CD1c-positive myeloid dendritic cell (primary cell): ENCODE data around the gene PTPRG.
"Not testable (repeated sequence)": the region's sequence is repeated elsewhere in the genome, so short reads cannot be mapped to it uniquely, and the experiment has no call there.

Experiments used
- DNase-seq: peaks from one replicate; pipeline ENCODE4 v3.0.0-alpha.2; 2016; ENCODE audit errors: extremely low spot score

The PTPRG gene

DNA sequence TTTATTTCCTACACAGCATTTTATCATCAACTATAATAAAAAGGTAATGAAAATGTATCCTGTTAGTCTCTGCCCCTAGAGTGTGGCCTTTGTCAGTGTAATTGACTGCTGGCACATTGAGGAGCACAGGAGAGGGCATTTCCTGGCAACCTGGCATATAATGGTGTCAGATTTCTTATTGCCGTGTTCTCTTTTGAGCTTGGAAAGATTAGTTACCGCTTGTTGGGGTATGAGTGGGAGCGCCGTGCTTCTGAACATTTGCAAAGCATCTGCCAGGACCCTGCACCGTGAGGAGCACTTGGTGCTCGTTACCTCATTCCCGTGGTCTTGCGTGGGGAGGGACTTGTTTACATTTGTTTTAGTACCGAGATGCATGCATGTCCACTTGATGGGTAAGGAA lies 124.4 kb downstream of the PTPRG start:
- DNase-seq: no peak

DNA sequence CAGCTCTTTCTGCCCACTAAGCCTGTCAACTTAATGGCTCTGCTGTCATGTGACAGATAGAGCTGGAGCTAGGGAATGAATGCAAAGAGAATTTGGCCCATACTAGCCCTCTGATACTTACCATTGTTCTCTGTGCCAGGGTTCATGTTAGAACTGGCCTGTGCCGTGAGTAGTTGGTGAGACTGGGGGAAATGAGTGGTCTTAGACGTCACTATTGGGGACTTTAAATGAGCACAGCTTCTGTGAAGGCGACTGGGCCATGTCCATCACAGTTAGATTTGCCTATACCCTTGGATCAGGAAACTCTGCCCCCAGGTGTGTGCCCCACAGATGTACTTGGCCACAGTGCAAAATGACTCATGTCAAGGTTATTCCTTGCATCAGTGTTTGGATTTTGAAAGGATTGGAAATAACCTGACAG lies 124.9 kb downstream of the PTPRG start:
- DNase-seq: no peak

DNA sequence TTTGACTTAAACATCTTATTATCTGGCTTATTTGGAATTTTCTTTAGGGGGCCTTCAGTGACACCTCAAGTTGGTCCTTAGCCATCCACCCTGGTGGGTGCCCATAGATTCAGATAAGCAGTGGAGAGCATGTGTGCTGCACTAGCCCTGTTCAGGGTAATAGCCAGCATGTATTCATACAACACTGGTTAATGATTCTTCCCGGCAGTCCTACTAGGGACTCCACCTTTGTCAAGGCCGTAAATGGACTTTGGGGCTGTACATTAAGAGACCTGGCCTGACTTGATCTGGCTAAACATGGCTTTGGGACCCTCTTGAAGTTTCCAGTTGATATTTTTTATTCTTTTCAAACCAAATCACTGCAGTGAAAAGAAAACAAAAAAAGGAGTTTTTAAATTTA lies 125.8 kb downstream of the PTPRG start:
- DNase-seq: no peak

DNA sequence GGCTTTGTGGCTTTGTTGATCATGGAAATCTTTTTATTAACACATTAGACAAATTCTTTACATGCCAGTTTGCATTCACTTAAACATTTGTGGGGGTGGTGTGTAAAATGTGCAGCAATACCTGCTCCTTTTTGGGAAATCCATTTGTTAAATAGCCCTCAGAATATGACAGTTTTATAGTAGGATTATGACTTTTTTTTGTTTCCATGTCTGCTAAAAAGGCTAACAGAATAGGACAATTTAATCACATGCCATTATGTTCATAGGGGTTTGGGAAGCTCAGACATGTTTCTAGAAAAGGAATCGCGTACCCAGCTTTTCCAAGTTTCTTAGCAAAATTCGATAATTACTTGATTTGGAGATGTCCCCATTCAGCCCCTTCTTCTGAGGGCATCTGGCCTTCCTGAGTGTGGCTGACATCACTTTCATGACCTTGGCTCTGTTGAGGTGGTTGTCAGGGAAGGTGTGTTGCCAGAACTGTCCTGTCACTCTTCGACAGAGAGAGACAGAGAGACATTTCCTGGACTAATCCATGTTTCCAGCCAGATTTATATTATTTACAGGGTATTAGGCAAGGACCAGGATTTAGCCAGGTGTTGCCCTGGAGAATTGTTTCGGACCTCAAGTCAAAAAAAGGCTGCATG lies 126.4 kb downstream of the PTPRG start:
- DNase-seq: no peak

DNA sequence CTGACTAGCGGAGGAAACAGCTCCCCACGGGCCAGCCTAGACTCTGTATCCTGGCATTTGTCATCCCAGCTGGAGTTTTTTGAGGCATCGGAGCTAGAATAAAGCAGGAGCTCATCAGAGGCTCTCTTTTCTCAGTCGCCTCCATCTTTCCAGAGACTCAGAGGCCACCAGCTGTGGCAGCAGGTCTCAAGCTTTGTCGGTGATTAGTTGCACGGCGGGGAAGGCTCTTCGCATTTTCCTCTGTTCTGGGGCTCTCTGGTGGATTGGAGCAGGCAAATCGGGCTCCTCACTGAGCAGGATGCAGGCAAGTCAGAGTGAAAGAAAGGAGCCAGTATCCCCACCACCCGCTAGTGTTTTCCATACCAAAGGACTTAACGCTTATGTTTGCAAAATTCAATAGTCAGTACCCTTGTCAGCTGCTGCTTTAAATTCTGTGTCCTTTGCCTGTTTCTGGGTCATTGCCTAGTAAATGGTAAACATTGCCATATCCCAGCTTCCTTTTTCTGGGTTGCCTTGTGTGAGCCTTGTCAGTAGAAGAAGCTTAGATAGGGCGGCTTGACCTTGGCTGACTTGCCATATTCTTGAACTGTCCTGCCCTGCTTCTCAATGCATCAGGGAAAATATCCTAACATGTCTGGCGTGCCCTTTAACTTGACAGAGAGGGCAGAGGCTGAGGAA lies 127.1 kb downstream of the PTPRG start:
- no peak for DNase-seq

DNA sequence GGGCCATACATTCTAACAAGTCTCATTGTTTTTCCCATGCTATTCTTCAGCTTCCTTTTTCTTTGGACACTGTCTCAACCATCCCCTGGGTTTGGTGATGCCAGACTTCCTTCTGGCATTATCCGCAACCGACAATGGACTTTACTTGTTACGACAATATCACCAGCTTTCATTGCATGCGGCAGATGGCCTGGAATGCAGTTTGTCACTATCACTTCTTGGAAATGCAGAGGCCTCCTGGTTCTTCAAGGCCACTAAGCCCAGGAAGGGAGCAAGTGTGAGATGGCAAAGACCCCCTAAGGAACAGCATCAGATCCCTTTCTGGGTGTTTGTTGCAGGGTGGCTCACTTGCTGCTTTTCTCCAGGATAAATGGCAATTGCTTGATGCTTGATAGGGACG lies 128.6 kb downstream of the PTPRG start:
- no peak for DNase-seq

DNA sequence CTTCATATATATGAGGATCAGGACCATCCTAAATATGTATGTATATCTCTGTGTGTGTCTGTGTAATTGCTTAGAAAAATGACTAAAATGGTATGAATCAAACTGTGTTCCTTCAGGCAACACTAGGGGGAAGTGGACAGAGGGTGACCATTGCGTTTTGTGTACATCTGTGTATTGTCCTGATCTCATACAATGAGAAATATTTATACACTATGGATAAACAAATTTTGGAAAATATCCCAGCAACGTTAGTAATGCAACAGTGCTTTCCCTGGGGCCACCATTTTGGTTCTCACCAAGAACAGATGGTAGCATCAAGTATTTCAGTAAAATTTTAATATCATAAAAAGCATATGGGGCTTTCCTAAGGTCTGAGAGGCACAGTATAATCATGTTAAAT lies 130.1 kb downstream of the PTPRG start:
- DNase-seq: no peak

DNA sequence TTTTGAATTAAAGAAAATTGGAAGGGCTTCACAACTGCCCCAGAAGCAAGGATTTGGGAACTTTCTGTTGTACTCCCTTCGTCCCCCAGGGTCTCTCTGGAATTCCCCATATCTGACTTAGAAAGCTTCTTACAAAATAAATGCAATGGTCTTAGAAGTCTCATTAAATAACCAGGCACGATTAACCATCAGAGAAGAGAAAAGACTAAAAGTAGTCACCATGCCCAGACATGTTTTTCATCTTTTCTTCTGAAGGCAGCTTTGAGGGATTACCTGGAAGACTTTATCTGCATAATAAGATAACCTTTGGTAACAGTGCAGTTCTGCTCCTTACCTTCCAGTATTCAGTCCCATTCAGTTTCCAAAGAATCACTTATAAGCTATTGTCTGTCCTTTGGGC lies 135.9 kb downstream of the PTPRG start:
- no peak for DNase-seq

DNA sequence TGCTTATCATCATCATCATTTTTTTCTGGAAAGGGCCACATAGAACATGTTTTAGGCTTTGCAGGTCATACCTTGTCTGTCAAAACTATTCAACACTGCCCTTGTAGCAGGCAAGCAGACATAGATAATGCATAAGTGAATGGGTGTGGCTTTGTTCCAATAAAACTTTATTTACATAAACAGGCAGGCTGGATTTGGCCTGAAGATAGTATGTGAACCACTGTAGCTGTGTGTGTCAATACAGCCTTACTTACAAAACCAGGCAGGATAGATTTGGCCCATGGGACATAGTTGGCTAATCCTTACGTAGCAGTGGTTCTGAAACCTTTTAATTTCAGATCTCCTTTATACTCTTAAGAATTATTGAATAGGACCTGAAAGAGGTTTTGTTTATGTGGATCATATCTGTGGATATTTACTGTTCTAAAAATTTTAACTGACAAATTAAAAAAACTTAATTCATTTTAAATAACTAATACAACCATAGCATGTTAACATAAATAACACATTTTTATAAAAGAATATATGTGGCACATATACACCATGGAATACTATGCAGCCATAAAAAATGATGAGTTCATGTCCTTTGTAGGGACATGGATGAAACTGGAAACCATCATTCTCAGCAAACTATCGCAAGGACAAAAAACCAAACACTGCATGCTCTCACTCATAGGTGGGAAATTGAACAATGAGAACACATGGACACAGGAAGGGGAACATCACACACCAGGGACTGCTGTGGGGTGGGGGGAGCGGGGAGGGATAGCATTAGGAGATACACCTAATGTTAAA lies 137.1 kb downstream of the PTPRG start:
- DNase-seq: not testable (repeated sequence)

DNA sequence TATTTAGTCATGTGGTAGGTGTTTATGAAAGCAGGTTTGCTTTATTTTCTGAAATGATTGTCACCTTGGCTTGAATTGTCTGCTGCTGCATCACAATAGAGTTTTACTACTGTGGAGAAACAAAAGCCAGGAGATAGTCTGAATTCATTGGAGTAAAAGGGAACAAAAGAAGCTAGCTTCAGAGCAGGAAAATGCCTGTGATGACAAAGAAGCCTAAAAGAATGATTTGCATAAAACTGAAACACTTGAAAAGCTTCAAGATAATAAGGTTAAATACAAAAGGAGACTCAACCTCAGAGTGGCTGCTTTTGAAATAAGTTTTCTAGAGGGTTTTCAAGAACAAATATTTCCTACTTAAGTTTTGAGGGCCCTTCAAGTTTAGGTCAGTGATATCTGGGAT lies 138.3 kb downstream of the PTPRG start:
- no peak for DNase-seq

DNA sequence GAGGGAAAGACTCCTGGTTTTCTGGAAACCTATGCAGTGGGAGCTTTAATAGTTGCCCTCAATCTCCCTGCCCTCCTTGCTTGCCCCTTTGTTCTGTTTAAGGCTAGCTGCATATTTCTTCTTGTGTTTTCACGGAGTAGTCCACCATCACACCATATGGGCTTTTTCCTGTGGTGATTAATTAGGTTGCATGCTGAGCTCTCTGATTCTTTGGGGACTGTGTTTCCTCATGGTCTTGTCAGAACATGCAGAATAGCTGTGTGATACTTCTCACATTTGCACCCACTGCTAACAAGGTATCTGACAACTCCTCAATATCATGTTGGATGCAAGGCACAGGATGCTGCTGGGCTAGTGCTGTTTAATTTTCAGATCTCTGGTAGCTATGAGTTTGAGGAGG lies 139.6 kb downstream of the PTPRG start:
- no peak for DNase-seq

DNA sequence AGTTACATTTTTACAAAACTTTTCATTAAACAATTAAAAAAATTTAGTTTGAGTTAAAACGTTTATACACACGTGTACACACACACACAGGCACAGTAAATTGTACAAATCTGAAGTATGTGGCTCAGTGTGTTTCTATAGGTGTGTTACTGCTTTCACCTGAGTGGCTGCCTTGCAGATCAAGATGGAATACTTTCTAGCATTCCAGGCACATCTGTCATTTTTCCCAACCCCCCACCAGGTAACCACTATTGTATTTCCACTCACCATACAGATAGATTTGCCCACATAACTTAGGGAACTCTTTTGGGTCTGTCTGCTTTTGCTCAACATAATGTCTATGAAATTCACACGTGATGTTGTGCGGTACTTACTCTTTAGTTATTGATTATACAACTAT lies 141.1 kb downstream of the PTPRG start:
- DNase-seq: no peak

DNA sequence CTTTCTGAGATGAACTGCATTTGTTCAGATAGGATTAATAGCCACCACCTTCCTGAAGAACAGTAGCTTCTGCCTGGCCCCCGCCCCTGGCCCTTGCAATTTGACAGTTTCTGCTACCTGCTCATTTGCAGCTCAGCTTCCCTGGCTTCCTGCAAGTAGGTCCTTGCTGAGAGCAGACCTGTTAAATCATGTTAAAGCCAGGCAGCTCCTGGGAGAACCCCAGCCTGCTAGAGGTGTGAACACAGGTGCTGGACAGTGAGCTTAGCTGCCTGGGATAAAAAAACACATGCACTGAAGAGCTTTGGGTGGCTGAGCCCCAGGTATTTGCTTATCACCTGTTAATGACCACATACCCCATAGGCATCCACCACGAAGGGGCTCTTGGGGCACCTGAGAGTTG lies 143.4 kb downstream of the PTPRG start:
- no peak for DNase-seq

DNA sequence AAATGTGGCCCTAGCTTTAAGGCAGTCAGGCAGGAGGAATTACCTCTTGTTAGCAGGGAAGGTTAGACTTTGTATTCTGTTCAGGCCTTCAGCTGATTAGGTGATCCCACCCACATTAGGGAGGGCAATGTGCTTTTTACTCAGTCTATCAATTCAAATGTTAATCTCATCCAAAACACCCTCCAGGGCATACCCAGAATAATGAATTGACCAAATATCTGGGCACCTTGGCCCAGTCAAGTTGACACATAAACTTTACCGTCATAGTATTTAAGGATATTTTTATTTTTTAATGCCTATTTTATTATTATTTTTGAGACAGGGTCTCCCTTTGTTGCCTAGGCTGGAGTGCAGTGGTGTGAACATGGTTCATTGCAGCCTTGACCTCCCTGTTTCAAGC lies 146.1 kb downstream of the PTPRG start:
- no peak for DNase-seq

DNA sequence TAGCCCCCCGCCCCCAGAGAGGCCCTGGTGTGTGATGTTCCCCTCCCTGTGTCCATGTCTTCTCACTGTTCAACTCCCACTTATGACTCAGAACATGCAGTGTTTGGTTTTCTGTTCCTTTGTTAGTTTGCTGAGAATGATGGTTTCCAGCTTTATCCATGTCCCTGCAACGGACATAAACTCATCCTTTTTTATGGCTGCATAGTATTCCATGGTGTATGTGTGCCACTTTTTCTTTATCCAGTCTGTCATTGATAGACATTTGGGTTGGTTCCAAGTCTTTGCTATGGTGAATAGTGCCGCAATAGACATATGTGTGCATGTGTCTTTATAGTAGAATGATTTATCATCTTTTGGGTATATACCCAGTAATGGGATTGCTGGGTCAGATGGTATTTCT lies 149.5 kb downstream of the PTPRG start:
- not testable (repeated sequence) for DNase-seq

DNA sequence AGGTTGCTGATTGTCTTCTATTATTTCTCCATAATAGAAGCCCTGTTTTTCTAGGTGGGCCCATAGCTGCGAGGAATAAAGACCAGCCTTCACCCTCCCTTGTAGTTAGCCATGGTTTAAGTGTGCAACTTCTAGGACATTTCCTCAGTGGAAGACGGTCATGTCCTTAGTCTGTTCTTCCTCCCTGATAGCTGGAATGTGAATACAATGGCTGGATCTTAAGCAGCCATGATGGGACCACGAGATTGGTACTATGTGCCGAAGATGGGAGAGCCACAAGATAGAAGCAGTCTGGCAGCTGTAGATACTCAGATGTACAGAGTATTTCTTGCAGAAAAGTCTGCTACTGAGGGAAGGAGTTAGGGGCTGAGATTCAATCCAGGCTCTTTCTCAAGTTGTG lies 152.9 kb downstream of the PTPRG start:
- DNase-seq: no peak

DNA sequence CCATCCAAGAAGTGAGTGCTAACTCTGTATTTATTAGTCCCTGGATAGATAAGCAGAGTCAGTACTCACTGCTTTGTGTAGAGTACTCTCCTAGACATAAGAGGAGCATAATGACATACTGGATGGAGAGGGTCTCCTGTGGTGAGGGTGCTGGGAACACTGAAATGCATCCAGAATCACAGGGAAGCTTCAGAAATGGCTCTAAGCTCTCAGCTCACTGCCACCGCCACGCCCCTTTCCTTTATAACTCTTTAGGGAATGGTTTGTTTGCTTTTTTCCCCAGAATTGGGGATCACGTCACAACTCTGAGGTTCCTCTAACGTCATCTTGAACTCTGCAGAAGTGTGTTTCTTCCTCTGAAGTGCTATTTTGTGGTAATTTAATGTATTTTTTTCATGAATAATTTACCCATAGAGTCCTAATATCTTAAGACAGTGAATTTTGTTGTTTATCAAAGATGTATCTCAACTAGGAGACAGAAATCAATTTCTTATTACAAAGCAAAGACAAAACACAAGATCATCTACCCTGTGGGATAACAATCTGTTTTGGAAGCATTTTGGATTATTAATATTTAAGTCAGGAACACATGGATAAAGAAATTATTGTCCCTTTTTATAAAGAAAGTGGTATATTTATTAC lies 154.6 kb downstream of the PTPRG start:
- DNase-seq: no peak

DNA sequence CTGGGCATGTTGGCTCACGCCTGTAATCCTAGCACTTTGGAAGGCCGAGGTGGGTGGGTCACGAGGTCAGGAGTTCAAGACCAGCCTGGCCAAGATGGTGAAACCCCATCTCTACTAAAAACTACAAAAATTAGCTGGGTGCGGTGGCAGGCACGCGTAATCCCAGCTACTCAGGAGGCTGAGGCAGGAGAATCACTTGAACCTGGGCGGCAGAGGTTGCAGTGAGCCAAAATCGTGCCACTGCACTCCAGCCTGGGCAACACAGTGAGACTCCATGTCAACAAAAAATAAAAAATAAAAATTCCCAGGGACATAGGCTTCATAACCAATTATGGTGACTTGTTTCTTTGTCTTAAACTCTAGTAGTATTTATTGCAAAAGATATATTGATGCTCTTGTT lies 155.3 kb downstream of the PTPRG start:
- not testable (repeated sequence) for DNase-seq

DNA sequence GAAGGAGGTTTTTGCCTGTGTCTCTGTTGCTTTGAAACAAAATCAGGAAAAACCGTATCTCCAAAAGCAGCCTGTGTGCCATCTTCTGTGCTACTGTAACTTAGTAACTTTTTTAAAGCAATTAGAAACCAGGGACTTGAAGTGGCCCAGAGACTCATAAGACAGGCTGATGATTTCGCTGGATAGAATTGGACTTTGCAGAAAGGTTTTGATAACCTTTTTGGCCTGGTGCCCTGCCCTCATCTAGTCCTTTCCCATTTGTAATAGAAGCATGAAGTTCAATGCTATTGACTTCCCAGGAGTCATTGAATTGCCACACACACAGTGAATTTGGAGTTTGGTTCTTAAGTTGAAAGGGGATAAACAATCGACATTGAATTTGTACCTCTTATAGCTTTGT lies 157.2 kb downstream of the PTPRG start:
- no peak for DNase-seq

DNA sequence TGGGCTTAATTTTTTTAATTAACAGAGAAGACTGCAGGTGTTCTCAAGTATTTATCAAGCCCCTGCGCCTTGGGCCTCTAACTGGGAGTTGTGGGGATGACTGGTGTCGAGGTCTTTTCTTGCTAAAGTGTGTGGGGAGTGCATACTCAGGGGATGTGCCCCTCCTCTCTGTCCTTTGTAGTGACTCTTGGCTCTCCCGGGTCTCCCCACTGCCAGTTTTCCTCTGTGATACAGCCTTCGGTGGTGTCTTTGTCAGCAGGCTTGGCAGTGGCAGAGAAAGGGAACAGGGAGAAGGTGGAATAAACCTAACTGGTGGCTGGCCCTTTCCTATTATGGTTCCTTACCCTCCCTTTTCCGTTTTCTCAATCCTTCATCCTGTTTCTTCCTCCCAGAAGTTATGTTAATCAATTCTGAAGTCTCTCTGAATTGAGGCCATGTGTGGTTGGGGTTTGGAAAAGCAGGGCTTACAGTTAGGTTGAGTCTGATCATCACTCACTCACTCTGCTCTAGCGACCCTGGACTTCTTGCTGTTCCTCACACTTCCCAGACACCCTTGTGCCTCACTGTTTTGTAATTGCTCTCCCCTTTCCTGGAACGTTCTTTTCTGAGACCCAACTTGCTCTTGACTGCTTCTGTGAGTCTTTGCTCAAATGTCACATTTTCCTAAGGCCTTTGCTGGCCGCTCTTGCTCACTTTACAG lies 158.1 kb downstream of the PTPRG start:
- no peak for DNase-seq

DNA sequence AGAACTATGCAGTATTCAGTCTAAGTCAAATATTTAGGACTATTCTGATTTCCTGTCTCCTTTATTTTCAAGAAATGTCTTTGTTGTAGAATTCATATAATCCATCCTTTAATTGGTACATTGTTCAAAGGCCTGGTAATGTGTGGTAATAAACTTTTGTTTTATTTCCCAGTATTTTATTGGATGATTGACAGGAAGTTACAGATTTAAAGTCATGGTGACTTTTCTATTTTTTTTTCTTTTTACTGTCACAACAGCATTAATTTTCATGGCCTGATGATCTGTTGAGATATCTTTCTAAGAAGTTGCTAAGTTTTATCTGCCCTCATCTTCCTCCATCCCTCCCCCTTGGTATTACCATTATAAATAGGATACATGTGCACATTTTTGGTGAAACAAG lies 161.7 kb downstream of the PTPRG start:
- no peak for DNase-seq

DNA sequence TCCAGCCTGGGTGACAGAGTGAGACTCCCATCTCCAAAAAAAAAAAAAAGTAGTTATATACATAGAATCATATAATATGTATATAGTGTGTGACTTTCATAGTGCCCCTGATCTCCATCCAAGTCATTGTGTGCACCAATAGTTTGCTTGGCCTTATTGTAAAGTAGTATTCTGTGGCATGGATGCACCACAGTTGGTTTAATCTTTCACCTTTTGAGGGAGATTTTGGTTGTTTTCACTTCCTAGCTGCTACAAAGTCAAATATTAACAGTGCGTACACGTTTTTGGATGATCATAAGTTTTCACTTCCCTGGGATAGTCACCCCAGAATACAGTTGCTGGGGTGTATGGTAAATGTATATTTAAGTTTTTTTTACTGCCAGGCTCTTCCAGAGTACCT lies 162.8 kb downstream of the PTPRG start:
- no peak for DNase-seq
